ENCODE results near the gene PPP1R9A. TPM values are rescaled to one million over a fixed set of nuclear protein-coding genes. Genes with fewer than 3 reads are reported as not detected.

The PPP1R9A gene
- total RNA-seq, 1 donor from 2014 or later: 19.9 TPM

DNA sequence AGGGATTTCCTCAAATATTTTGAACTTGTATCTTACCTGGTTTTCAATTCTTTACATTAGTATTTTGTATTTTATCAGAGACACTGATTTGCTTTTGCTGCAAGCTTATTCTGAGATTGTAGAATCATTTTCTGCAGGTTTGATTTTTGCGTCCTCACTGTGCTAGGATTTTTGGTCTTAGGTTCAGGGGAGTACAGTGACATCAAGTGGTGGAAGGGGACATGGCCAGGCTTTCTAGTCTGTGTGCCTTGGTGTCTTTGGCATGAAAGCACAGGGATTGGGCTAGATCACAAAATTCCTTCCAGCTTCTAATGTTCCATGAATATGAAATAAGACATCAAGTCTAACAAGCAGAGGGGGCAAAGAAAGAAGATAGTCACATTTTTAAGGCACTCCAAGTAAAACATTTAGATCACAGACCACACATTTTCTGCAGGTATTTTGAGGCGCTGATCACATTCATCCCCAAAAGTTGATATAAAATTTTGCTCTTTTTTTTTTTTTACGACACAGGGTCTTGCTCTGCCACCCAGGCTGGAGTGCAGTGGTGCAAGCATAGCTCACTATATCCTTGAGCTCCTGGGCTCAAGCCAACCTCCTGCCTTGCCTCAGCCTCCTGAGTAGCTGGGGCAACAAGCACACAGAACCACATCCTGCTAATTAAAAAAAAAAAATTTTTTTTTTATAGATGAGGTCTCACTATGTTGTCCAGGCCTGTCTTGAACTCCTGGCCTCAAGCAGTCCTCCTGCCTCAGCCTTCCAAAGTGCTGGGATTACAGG is 292.6 kb downstream of the PPP1R9A start:
- H3K4me3 ChIP-seq (ENCODE audit: low read depth, low read length): no peak overlapping the region
- TF ChIP-seq, protein P1, sequence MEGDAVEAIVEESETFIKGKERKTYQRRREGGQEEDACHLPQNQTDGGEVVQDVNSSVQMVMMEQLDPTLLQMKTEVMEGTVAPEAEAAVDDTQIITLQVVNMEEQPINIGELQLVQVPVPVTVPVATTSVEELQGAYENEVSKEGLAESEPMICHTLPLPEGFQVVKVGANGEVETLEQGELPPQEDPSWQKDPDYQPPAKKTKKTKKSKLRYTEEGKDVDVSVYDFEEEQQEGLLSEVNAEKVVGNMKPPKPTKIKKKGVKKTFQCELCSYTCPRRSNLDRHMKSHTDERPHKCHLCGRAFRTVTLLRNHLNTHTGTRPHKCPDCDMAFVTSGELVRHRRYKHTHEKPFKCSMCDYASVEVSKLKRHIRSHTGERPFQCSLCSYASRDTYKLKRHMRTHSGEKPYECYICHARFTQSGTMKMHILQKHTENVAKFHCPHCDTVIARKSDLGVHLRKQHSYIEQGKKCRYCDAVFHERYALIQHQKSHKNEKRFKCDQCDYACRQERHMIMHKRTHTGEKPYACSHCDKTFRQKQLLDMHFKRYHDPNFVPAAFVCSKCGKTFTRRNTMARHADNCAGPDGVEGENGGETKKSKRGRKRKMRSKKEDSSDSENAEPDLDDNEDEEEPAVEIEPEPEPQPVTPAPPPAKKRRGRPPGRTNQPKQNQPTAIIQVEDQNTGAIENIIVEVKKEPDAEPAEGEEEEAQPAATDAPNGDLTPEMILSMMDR (IDR thresholded peaks at IDR 0.05; ENCODE audit: insufficient read depth, low read length, poor library complexity, severe bottlenecking): peak; percentile 75
- peak; percentile 18 for DNase-seq (ENCODE audit: low read depth)
- no peaks in the 10 kb centered on the region for H3K36me3 ChIP-seq (ENCODE audit: control insufficient read depth, insufficient read depth, low read length)
- H3K27me3 ChIP-seq (ENCODE audit: control insufficient read depth, insufficient read depth, low read length): no peaks in the 10 kb centered on the region

DNA sequence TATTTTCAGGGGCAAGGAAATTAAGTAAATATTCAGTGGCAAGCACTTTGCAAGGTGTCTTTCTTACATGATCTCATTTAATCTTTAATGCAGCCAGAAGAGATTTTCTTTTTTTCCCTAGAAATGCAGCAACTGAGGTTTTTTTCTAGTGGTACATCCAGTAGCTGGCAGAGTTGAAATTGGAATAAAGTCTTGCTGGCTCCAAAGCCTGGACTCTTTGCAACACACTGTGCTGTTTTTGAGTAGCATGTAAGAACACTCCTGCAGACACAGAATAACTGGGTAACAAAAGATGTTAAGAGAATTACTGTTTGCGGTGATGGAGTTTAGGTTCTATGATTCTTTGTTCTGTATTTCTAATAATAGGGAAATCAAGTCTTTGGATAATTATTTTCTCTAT is 293.3 kb downstream of the PPP1R9A start:
- no peaks in the 10 kb centered on the region for H3K36me3 ChIP-seq (ENCODE audit: control insufficient read depth, insufficient read depth, low read length)
- H3K4me3 ChIP-seq (ENCODE audit: low read depth, low read length): no peak overlapping the region
- no peaks in the 10 kb centered on the region for H3K27me3 ChIP-seq (ENCODE audit: control insufficient read depth, insufficient read depth, low read length)
- TF ChIP-seq, protein P1 (IDR thresholded peaks at IDR 0.05; ENCODE audit: insufficient read depth, low read length, poor library complexity, severe bottlenecking): no peak
- no peak for DNase-seq (ENCODE audit: low read depth)

DNA sequence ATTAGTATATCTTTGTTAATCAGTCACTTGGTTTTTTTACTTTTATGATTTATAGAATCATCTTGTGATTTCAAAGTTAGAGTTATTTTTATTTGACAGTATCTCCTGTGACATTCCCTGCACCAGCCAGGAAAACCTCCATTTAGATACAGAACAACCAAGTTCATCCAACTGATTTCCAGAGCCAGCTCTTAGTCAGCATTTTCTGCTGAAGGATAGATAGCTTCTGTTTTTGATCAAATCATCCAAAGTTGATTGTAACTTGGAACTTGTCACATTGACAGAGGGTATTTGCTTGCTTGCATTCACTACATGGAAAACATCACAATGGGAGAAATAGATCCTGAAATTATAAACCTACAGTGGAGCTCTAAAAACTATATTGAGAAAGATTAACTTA is 294.3 kb downstream of the PPP1R9A start:
- no peak for DNase-seq (ENCODE audit: low read depth)
- Histone ChIP-seq H3K4me3 (ENCODE audit: low read depth, low read length) (no peak overlapping the region), H3K27me3 (ENCODE audit: control insufficient read depth, insufficient read depth, low read length) (no peaks in the 10 kb centered on the region), H3K36me3 (ENCODE audit: control insufficient read depth, insufficient read depth, low read length) (no peaks in the 10 kb centered on the region)
- TF ChIP-seq, protein P1 (IDR thresholded peaks at IDR 0.05; ENCODE audit: insufficient read depth, low read length, poor library complexity, severe bottlenecking): no peak

DNA sequence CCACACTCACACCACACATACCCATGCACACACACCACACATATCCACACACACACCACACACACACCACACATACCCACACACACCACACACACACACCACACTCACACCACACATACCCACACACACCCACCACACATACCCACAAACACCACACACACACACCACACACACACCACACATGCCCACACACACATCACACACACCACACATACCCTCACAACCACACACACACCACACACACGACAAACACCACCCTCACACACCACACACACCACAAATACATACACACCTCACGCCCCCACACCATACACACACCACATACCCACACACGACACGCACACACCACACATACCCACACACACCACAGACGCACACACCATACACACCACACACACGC is 297.2 kb downstream of the PPP1R9A start:
- TF ChIP-seq, protein P1 (IDR thresholded peaks at IDR 0.05; ENCODE audit: insufficient read depth, low read length, poor library complexity, severe bottlenecking): no peak

DNA sequence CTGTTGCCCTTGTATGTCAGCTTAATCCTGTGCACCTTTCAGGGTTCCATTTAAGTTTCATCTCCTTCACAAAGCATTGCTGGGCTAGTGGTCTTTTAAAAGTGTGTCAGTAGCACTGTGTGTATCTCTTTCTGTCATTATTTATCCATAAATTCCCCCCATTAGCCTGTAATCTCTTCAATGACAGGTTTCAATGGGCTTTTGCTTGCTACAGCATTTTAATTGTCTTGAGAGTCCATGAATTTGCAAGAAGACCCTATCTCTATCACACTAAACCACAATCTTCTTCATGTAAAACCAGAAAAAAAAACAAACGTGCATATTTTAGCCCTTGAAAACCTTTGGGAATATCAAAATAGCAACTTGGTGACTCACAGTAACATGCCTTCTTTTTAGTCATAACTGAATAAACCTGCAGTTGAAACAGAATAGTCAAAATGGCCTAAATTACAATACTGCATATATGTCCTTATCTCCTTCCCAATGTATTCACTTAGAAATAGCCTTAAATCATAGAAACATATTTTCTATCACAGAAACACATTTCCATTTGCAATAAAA is 298.4 kb downstream of the PPP1R9A start:
- DNase-seq (ENCODE audit: low read depth): peak; percentile 39
- H3K36me3 ChIP-seq (ENCODE audit: control insufficient read depth, insufficient read depth, low read length): no peaks in the 10 kb centered on the region
- H3K27me3 ChIP-seq (ENCODE audit: control insufficient read depth, insufficient read depth, low read length): no peaks in the 10 kb centered on the region
- TF ChIP-seq, protein P1 (IDR thresholded peaks at IDR 0.05; ENCODE audit: insufficient read depth, low read length, poor library complexity, severe bottlenecking): no peak
- H3K4me3 ChIP-seq (ENCODE audit: low read depth, low read length): no peak overlapping the region

More for the DNA sequence above, 297.2 kb downstream of the PPP1R9A start:
- Histone ChIP-seq H3K4me3 (ENCODE audit: low read depth, low read length) (no peak overlapping the region), H3K36me3 (ENCODE audit: control insufficient read depth, insufficient read depth, low read length) (no peaks in the 10 kb centered on the region), H3K27me3 (ENCODE audit: control insufficient read depth, insufficient read depth, low read length) (no peaks in the 10 kb centered on the region)
- DNase-seq (ENCODE audit: low read depth): no peak

Measured in kidney epithelial cell (primary cell).